Stimulated activated CD8-positive, alpha-beta memory T cell treated with anti-CD3 and anti-CD28 coated beads, Interleukin-15, amount 100 ng/mL, for 4 hours (primary cell): ENCODE measurements around the gene MAT2B.

ENCODE experiments used
- DNase-seq, 2 donors: peaks; one replicate each; pipeline ENCODE4 v3.0.0-alpha.2; 2020; ENCODE audit warnings: low read depth in 2 of 2

Gene MAT2B

DNA sequence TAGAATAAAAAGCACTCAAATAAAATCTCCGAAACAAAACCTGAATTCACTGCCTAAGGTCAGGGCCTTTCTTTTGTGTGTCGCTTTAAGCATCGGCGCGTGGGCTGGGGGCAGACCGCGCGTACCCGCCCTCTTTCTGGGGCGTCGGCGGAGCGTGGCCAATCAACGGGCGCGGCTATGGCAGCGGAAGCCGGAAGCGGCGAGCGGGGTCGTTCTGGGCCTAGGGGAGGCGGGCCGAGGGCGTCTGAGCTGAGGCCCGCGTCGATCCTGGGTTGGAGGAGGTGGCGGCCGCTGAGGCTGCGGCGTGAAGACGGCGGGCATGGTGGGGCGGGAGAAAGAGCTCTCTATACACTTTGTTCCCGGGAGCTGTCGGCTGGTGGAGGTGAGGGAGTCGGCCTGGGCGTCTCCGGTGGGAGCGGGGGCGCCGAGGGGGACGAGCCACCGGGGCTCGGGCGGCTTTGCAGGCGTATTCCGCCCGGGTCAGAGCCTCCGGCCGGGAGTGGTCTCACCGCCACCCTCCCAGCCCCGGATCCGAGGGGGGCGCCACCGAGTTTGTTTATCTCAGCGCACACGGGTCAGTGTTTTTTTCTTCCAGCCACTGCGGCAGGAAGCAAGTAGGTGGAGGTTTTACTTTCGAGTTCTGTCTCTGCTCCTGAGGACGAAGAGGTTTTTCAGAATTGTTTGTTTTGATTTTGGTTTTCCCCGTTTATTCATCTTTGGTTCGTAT lies at the start of gene MAT2B:
TSS of gene MAT2B (plus strand) at position 252 of the 727 bp plus-strand sequence. CDS start at position 320, 68 bp downstream.
- DNase-seq: peak; percentile 88 to 92

DNA sequence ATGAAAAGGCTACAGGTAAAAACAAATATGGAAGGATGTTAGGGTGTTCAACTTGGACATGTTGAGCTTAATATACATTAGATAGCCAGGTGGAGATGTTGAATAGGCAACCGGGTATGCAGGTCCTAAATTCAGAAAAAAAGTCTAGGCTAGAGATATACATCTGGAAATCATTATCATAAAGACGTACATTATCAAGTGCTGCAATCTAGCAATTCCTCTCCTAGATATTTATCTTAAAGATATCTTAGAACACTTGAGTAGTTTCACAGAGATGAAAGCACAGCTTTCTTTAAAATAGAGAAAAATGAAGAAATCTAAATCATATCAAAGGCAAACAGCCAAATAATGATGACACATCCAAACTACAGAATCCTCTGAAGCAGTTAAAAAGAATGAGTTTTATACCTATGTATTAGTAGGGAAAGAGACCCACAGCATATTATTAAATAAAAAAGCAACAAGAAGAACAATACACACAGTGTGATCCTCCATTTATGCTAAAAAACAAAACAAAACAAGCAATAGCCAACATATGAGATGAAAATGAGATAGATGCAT lies 49.3 kb upstream of the MAT2B start:
- no peak for DNase-seq

DNA sequence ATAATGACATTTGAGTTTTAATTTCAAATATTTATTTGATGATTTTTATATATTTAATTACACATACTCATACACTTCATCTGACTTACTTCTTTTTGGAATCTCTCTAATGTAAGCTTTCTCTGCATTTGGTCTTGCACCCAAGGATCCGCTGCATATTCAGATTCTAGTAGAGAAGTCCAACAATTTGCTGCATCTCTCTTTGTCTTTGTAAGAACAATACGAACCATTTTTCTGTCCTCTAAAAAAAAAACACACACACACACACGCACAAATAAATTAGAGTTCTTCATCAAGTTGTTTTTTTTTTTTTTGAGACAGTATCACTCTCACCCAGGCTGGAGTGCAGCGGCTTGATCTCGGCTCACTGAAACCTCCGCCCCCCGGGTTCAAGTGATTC lies 48.6 kb upstream of the MAT2B start:
- no peak for DNase-seq

DNA sequence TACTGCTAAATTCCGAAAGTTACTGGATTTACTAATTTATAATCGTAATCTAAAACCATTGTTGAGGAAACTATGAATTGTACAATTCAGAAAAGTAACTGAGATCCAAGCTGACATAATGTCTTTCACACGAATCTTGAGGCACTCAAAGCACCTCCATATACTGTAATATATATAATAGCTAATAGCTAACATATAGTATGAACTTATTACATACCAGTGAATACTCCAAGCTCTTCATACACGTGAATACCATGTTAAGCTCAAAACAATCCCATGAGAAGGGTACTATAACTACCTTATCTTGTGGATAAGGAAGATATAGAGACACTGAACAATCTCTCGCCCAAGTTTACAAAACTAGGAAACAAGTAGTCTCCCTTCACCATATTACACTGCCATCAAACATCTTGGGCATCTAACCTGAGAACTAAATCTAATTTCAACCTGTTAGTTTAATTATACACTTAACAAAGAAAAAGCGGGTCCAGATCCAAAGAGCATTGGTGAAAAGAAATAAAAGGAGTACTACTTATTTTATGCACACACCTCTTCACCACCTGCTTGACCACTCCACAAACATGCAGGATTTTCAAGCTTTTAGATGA lies 46.5 kb upstream of the MAT2B start:
- DNase-seq: no peak

DNA sequence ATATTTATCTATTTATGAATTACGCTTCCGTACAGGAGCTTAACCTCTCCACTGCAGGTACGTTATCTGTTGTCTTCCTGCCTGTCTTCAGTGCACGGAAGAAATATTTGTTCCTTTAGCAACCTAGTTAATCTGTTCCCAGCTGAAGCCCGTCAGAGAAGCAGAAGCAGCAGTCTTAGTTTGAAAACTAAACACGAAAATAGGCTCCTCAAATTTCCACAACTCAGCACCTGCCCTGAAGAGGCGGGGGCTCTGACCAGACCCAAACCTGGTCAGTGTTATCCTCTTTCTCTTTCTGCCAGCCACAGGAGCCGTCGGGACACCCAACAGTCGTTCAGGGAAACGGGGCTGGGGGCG lies 46.0 kb upstream of the MAT2B start:
- DNase-seq: no peak

DNA sequence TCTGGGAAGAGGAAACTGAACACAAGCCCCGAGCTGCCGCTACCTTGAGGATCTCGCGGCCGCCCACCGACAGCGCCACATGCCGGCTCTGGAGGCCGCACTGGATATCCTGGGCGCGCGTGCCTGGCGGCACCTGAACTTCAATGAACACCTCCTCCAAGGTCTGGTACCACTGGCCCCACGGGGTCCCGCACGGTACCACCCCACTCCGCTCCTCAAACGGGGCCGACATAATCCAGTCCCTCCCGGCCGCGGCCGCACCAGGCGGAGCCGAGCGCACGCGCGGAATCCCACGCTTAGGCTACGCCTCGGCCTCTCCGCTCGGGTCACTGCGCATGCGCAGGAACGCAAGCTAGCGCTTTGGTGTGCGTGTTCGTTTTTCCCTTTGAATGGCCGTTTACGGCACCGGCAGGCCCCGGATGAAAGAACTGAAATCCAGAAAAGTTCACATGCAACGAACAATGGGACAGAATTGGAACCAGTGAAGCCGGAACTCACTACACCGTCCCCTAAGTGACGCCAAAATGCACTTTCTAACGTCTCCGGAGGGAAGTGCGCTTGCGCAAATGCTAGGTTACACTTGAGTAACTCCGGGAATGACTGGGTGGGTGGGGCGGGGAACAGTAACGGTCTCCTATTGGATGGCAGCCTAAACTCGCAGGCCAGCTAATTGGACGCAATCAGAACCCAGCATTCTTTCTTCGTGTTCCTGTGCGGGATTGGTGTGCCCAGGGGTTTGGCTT lies 45.4 kb upstream of the MAT2B start, which contains the start of gene NUDCD2:
TSS of gene NUDCD2 (minus strand) at position 284 of the 743 bp plus-strand sequence. CDS start at position 232, 52 bp downstream.
- DNase-seq: peak; percentile 89 to 90

DNA sequence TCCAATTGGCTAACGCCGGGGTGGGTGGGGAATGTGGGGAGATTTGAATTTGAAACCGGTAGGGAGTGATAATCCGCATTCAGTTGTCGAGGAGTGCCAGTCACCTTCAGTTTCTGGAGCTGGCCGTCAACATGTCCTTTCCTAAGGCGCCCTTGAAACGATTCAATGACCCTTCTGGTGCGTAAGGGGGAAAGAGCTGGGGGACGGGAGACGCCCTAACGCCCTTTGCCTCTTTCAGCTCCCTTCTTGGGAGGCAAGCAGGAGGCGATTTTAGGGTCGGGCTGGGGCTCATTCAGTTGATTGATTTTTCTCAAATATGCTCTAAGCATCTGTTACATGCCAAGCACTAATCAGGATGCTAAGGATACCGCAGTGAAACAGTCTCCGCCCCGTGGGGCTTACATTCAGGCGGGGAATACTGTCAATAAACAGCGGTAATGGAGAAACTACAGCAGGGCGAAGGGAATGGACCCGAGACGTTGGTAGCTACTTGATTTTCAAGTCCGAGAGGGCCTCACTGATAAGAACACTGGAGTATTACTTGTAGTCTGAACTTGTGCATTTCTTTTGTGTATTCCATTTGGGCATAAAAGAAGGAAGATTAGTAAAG lies 44.8 kb upstream of the MAT2B start, which contains the start of gene HMMR:
TSS of gene HMMR (plus strand) at position 71 of the 610 bp plus-strand sequence. CDS start at position 132, 61 bp downstream.
- no peak for DNase-seq

DNA sequence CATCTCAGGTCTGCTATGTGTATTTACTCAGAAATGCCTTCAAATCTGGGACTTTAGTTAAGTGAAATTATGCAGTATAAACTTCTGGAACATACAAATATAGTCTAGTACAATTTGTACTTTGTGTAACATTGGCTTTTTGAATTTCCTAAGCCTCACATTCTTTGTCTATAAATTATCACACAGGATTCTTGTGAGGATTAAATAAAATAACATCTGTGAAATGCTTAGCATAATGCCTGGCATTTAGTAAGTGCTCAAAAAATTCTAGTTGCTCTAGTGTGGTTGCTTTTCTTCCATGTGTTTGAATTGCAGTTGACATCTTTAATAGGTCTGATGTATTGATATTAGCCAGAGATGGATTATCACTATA lies 42.4 kb upstream of the MAT2B start:
- no peak for DNase-seq

DNA sequence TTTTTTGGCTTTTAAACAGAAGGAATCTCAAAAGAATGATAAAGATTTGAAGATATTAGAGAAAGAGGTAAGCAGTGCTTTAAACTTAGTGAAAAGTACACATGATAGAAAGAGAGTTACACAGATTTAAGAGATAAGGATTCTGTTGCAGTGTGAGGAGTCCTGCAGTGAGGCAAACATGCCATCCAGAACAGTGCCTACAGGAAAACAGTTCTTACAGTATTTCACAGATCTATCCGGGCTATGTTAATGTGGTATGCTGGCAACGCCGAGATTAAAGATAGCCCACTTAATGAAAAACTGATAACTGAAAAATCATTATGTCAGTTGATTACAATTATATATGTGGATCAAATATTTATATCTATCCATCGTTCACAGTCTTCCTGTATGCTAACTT lies 37.7 kb upstream of the MAT2B start:
- no peak for DNase-seq

DNA sequence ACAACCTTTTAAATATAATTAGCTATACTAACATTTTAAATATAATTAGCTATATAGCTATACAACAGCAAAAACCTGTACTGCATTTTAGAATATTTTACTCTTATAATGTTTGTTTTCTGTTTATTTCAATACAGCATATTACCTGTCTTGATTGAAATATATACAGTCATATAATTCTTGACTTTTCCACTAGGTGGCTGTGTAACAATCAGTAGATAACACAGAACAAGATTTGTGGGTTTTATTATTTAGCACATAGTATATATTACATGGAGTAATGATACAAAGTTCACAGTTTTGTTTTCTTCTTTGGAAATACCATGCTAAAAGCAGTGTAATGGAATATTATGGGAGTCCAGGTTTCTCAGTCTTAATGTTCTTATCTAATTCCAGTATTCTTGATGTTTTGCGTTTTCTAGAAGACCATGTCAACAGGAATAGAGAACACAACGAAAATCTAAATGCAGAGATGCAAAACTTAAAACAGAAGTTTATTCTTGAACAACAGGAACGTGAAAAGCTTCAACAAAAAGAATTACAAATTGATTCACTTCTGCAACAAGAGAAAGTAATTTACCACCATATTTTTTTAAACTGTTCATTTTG lies 31.7 kb upstream of the MAT2B start:
- DNase-seq: no peak

DNA sequence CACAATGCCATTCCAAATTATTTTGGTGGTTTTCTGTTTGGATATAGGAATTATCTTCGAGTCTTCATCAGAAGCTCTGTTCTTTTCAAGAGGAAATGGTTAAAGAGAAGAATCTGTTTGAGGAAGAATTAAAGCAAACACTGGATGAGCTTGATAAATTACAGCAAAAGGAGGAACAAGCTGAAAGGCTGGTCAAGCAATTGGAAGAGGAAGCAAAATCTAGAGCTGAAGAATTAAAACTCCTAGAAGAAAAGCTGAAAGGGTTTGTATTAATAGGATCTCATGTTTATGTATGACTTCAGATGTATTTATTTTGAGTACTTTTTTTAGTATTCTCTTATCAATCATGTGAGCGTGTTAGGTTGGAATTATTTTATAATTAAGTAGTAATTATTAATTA lies 30.0 kb upstream of the MAT2B start:
- DNase-seq: no peak

DNA sequence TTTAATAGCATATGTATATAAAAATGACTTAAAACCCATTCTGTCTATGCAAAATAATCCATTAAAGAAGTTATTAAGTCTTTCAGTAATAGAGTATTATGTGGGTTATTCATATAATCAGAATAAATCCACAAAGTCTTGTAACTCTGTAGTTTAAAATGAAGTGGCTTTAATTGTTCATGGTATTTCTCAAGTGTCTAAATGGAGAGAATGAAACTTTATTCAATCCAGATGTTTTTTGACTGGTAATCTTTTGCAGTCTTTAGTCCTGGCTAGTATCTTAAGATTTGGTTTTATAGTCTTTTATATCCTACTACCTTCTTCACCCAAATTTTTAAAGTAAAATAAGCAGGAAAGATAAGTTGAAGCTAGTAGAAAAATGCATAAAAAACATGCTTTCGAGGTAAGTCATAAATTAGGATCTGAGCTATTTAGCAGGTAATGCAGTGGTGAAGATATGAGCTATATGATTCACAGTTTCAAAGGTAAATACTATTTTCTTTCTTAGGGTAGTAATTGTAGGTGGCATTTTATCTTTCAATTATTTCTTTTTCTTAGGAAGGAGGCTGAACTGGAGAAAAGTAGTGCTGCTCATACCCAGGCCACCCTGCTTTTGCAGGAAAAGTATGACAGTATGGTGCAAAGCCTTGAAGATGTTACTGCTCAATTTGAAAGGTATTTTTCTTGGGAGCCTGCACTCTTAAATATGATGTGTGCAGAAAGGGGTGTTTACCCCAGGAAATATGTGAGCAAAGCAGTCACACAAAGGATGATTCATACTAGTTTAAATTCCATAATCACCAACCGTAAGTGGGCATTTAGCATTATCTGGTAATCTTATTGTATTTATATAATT lies 27.1 kb upstream of the MAT2B start:
- DNase-seq: no peak

DNA sequence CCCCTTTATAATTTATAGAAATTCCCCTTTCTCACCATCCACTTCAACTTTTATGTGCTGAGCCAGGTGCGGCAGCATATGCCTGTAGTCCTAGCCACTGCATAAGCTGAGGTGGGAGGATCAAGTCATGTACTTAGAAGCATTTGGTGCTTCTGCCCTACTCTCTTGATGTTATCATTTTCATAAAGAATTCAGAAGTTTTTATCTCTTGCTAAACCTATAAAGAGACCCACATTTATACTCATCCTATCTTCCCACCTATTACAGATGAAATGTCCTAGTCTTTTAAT lies 26.5 kb upstream of the MAT2B start:
- DNase-seq: no peak

DNA sequence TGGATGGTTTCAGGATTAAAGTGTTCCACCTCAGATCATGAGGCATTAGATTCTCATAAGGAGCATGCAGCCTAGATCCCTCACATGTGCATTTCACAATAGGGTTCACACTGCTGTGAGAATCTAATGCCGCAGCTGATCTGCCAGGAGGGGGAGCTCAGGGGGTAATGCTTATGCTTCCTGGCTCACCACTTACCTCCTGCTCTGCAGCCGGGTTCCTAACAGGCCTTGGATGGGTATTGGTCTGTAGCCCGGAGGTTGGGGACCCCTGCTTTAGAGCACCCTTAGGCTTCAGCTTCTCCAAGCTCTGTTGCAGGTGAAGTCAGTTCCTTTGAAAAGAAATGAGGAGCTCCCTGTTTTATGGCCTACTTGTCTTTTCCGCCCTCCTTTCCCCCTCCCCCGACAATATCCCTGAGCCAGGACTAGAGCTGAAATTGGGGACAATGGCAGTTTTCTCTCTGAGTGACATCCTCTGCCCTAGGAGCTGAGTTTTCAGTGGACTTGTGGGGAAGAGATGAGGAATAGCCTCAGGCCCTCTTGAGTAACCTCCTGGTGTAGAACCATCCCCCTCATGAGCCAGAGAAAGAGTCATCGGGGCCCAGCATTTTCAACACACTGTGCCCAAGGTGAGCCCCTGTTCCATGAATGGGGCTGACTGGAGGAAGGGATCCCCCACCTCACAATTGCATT lies 16.2 kb upstream of the MAT2B start:
- DNase-seq: no peak

DNA sequence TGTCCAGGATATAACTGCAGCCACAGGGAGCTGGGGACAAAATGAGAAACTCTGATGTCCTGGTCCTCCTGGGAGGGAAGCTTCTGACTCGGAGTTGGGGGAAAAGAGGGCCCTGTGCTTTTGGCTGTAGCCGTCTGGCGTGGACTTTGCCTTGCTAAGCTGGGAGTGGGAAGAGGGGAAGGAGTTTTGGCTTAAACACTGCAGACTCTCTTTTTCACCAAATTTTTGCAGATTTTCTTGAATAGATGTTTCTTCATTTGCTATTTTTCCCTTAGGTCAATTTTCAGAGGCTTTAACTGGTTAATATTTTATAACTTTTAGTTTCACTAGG lies 15.7 kb upstream of the MAT2B start:
- DNase-seq: no peak

DNA sequence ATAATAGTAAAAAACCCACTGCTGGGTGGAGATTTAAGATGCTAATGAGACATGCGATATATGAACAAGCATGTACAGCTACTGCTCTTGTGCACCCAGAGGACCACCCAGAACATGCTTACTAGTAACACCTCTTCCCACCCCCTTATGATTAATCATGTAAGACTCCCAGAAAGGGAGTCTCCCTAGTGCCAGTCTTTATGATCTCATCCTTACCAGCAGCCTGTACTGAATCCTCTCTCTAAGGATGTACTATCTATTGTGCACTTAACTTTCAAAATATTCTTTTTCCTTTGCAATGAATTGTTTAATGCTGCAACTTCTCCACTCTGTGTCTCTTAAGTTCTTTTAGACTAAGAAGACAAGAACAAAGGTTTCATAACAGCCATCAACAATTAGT lies 9.1 kb upstream of the MAT2B start:
- DNase-seq: no peak

DNA sequence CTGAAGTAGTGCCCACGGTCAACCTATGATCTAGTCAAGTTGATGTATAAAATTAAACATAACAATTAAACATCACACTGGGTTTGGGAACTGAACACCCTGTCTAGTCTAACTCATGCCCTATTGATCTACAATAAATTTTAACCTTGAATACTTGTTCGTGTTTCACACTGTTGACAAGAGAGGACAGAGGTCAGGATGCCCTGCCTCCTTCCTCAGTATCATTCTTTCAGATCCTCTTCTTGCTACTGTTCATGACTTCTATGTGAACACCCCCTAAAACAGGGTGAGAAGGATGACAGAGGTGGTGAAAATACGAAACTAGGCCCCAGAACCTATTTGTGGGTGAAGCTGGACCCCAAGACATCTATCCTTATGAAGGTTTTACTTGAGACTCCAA lies 8.1 kb upstream of the MAT2B start:
- no peak for DNase-seq

DNA sequence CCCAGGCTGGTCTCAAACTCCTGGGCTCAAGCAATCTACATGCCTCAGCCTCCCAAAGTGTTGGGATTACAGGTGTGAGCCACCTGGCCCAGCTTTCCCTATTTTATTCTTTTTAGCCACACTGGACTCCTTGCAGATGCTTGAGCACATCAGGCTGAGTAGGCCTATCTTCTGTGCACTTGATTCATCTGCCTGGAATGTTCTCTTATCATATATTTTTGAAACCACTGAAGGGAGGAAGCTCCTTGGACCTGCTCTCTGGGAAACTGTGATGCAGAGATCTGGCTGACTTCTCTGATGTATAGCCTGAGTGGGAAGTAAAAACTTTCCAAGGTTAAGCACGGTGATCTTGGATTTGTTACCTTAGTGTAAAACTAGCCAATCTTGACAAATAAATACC lies 6.5 kb upstream of the MAT2B start:
- DNase-seq: no peak

DNA sequence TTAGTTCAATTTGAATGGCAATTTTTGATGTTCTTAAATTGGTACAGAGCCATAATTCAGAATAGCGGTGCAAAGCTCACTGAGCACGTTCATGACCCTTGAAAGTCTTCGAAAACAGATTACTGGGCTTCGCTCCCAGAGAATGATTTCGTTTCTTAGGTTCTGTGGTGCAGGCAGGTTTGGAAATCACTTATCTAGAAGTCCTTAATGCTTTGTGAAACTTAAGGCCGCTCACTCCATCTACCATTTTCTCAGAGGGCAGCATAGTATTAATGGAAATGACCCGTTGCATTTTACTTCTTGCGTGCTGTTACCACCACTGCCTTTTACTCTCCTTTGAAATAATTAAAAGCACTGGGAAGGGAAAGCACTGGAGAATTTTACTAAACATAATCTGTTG lies 2.9 kb upstream of the MAT2B start:
- DNase-seq: no peak
